ENCODE measurements around the gene GHDC.
"Not testable (repeated sequence)": the region's sequence is repeated elsewhere in the genome, so short reads cannot be mapped to it uniquely, and the experiment has no call there.

Gene GHDC

DNA sequence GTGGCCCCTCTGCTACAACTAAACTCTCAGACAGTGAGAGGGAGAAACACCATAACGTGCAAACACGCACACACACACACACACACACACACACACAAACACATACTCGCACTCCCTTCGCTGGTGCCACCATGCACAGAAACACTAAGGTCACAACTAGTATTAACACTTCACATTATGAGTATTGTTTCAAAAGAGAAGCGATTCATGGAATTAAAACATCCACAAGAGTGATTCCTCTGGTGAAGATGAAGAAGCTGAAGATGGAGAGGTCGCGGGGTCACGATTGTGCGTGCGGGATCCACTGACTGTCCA is 7.1 kb upstream of the GHDC start:
- no peak for DNase-seq

DNA sequence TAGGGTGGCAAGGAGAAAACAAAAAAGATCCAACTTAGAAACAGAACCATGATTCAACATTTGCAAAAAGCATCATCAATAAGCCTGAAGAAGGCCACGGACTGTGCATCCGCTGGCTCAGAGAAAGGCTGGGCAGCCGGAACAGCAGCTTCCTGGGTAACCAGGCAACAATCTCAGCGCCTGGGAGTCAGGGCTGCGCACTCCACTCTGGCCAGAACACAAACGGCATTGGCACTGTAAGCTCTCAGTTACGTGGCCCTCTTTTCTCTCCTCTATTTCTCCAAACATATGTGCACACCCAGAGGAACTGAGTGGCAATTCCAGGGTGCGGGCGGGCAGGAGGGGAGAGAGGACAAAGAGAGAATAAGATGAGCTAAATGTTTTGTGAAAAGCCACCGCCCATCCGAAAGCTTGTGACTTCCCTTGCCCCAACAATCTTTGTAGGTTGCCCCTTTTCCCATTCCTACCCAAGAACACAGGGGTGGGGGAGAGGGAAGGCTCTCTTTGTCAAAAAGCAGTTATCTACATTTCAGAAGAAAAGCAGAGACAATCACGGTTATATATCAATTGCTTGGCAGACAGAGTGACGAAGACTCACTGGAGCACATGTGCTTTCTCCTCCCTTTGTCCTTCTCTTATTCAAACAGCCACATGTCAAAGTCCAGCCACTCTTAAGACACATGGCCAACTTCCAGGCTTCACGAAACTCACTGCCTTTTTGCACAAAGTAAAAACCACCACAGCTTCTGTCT is 6.6 kb upstream of the GHDC start:
- no peak for DNase-seq

DNA sequence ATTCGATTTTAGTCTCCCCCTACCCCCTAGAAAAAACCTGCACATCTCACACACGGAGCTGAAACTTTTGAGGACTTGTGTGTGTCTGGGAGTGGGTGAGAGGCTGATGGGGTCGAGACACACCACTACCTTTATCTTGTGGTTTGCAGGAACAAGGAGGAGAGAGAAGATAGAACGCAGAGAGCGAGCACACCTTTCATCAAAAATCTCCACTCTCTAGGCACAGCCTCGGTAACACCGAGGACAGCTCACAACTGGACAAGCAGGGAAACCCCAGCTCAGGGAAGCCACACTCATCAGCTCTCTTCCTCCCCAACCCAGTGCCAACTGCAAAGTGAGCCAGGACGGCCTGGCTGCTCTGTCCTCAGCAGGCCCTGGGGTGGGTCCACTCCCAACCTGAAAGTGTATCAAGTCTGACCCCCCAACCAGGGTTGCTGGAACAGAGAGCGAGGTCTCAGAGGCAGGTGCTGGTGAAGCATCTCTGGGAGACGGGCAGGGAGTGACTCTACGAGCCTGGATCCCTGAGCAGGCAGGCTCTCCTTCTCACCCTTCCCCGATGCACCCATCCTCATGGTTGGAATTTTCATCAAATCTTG is 5.2 kb upstream of the GHDC start:
- DNase-seq = no peak

DNA sequence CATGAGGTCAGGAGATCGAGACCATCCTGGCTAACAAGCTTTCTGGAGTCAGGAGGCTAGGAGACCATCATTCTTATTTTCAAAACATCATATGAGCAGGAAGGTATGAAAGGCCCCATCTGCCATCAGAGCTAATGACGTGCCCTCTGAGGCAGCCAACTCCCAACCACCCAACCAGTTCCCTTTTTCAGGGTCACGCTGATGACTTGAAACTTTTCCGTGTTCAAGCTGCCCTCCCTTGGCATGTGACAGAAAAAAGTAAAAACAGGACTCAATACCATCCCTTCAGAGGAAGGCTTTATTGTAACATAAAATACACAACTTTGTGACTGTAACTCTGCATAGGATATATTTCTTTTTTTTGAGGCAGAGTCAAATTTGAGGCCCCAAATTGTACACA is 4.6 kb upstream of the GHDC start:
- no peak for DNase-seq

DNA sequence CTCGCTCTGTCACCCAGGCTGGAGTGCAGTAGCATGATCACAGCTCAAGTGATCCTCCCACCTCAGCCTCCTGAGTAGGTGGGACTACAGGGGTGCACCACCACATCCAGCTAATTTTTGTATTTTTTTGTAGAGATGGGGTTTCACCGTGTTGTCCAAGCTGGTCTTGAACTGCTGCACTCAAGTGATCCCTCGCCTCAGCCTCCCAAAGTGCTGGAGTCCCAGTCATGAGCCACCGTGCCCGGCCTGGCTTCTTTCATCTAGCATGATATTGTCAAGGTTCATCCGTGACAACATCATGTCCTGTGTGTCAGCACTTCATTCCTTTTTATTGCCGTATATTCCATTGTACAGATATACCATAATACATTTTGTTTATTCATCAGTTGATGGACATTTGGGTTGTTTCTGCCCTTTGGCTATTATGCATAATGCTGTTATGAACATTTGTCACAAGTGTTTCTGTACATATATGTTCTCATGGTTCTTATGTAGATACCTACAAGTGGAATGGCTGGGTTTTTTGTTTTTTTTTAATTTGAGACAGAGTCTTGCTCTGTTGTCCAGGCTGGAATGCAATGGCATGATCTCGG is 3.4 kb upstream of the GHDC start:
- no peak for DNase-seq

DNA sequence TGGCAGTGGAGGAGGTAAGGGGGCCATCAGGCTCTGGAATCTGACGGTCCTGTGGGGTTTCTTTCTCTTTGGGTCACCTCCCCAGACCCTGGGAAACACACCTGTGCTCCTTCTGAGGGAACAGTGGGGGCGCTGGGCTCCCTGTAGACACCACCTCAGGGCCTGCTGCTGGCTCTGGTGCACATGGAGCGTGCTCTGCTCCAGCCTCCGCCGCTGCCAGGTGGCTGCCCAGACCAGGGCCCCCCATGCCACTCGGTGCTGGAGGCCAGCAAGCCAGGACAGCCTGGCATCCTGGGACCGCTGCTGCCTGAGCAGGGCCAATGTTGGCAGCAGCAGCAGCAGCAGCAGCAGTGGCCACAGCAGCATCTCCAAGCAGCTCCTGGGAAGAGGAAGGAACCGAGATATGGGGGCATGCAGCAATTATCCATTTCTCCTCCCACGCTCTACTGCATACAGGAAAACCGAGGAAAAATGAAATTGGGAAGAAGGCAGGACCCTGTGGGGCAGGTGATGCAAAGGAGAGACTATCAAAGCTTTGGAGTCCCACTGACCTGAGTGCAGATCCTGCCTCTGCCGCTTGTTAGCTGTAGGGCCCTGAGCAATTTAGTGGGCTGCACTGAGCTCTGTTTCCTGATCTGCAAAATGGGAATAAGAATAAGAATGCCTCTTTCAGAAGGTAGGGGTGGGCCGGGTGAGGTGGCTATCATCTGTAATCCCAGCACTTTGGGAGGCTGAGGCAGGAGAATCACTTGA is 902 bp downstream of the GHDC start:
- DNase-seq = no peak

DNA sequence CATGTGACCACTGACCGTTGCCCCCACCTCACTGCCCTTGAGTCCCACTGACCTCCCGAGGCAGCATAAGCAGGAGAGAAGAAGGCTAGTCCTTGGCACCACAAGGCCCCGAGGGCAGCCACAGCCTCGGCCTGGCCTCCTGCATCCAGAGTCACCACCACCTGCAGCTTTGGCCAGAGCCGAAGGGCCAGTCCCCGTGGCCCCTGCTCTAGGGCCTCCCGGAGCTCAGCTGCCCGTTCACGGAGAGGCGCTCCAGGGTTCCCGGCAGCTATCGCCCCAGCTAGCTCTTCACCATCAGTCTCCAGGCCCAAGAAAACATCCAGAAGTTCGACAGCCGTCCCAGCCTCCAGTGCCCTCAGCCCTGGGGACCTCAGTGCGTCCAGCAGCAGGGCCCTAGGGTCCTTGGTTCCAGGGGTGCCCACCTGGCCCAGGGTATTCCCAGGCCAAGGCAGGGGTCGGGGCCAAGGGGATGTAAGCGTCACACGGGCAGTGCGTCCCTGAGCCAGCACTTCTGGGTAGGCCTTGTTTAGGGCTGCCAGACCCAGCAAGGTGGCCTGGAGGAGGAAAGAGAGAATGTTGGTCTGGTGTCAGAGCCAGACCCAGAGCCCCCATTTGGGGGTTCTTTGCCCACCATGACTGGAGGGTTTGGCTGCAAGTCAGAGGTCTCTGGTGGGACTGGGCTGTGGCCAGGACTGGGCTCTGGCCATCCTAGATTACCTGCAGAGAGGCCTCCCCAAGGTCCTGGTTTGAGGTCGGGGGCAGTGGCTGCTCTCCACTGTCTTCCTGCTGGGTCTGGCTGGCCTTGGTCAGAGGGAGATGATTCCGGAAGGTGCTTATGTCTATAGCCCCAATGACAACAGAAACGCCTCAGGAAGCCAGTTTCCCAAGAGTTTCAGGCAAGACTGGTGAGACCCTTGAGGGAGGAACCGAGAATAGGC is 1.8 kb downstream of the GHDC start:
- no peak for DNase-seq

DNA sequence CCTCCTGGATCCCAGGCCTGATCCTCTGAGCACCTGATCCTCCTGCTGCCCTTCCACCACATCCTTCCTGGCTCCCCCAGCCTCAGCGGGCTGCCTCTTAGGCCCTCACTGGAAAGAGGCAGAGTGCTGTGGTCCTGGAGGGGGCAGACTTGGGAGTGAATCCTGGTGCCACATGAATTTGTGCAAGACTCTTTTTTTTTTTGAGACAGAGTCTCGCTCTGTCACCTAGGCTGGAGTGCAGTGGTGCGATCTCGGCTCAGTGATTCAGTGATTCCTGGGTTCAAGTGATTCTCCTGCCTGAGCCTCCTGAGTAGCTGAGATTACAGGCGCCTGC is 3.1 kb downstream of the GHDC start:
- no peak for DNase-seq

DNA sequence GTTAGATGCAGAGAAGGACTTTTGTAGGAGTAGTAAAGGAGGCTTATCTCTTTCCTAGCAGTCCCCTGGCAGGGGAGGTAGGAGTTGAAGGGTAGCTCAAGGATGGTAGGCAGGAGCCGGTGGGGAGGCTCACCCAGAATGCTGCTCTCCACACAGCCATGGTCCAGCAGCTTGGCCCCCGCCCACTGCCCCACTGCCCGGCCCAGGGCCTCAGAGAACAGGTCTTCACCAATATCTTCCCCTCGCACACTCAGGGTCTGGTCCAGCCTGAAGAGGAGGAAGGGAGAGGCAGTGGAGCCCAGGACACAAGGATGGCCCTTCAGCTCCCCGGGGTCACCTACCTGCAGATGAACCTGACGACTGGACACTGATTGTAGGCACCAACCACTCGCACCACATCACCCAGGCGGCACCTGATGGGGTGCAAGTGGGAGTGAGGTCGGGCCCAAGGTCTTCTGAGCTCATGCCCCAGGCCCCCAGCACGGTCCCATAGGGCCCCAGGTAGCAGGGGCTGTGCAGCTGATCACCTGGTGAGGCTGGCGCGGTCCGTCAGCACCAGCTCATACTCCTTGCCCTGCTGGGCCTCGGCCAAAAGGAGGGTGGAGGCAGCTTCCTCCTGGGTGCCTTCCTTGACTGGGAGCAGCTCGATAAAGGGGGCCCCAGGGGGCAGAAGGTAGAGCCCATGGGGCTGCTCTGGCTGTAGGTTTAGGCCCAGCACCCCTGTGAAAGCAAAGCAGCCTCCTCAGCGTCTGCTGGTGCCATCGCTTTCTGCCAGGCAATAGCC is 3.6 kb downstream of the GHDC start:
- no peak for DNase-seq

DNA sequence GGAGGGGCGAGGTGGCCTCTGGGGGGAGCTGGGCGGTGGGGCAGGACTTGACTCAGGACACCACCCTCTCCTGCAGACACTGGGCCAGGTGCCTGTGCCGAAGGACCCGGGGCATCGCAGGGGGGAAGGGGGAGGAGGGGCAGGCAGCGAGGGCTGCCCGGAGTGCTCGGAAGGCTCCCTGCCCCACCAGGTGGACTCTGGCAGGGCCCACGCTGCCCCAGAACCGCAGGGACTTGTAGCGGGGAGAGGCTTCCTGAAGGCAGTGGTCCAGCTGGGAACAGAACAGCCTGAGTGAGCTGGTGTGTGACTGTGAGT is 4.7 kb downstream of the GHDC start:
- DNase-seq = no peak

DNA sequence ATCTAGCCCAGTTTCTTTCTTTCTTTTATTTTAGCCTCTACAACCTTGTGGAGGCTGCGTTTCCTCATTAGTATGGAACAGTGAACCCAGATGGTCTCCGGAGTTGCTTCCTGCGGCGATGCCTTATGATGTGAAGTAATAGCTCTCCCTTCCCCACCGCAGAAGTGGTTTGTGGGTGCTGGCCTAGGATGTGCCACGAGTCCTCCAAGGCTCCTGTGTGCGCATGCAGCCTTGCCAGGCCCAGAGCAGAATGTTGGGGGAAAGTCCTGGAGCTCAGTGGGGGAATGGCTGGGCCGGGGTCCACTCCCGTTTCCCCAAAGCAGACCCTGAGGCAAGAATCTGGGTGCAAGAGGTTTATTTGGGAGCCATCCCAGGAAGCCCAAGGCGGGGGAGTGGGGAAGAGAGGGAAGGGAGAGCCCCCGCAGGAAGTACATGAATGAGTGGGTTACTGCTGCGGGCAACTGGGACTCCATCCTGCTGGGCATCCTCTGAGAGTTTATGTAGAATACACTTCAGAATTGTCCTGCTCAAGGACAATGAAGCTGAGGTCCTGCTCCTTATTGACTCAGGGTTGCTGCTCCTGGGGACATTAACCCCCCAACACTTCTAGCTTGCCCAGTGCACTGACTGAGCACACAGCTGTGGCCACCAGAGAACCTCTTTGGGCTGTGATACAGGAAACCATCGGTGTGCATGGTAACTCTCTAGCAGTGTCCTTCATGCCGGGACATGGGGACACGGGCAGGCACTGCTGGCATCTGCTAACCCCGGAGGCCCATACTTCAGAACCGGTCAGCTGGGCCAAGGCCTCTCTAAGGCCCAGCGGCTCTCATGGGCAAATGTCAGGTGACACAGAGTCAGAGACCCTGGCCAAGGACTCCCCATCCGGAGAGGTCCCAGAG is 5.3 kb downstream of the GHDC start:
- DNase-seq = no peak

DNA sequence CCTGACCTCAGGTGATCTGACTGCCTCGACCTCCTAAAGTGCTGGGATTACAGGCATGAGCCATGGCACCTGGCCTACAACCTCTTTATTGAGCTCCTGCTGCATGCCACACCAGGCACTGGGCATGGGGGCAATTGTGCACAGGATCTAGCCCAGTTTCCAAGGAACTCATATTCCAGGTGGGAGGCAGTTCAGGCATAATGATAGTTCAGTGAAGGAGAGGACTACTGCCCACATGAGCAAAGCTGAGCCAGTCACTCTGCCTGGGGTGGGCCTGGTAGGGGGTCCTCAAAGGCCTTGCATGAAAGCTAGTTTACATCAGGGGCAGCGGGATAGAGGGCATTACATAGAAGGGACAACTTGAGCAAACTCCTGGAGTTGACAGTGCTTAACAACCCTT is 6.5 kb downstream of the GHDC start:
- no peak for DNase-seq

DNA sequence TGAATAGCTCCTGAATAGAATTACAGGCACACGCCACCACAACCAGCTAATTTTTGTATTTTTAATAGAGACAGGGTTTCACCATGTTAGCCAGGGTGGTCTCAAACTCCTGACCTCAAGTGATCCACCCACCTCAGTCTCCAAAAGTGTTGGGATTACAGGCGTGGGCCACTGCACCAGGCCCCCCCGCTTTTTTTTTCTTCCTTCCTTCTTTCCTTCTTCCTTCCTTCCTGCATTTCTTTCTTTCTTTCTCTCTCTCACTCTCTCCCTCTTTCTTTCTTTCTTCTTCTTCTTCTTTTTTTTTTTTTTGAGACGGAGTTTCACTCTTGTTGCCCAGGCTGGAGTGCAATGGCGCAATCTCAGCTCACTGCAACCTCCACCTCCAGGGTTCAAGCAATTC is 8.1 kb downstream of the GHDC start:
- DNase-seq = not testable (repeated sequence)

DNA sequence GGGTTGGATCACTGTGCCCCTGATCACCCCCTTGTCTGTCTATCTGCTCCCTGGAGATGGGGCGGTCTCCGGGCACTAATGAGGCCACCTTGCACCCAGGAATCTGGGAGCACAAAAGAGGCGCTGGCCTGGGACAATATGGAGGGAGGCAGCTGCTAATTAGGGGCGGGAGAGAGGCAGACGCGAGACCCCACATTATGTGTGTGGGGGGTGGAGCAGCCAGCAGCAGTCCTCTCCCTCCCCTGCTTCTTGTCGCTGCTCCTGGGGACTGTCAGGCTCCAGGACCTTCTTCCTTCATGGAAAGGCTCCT is 8.7 kb downstream of the GHDC start:
- no peak for DNase-seq

DNA sequence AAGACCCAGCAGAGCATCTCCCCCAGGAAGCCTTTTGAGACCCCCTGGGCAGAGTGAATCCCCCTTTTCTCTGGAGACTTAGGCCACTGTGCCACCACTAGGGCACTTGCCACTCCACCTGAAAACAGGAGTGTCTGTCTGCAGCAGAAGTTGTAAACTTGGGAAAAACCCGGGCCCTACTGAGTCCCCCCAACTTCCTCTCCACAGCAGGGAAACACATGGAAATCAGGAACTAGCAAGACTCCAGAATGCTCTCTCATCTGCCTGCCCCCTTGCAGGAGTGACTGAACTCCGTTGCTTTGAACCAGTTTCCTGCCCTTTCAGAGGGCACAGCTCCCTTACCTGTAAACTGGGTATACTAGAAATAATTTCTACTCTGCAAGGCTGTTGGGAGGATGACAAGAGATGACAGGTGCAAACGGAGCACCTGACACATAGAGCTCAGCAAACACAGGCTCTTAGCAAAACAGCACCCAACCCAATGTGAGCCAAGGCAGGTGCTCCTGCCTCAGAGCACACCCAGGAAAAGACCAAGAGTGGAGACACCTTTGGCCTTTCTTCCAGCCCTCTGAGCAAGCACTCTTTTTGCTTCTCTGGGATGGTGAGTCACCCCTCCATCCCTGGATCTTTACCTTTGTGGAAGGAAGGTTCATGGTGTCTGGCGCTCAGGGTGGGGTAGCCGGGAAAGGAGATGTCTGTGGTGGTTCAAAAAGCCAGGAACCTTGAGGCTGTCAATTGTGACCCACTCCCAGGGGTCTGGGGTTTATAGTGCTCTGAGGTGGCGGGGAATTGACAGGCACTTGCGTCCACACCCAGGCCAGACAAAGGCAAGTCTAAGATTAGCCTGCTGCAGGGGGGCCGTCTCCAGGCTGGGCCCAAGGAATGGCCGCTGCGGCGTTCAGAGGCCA is 9.3 kb downstream of the GHDC start, which contains the start of gene HCRT:
TSS of gene HCRT (minus strand) at position 740 of the 908 bp plus-strand sequence. CDS start at position 653, 87 bp downstream.
- DNase-seq = no peak

DNA sequence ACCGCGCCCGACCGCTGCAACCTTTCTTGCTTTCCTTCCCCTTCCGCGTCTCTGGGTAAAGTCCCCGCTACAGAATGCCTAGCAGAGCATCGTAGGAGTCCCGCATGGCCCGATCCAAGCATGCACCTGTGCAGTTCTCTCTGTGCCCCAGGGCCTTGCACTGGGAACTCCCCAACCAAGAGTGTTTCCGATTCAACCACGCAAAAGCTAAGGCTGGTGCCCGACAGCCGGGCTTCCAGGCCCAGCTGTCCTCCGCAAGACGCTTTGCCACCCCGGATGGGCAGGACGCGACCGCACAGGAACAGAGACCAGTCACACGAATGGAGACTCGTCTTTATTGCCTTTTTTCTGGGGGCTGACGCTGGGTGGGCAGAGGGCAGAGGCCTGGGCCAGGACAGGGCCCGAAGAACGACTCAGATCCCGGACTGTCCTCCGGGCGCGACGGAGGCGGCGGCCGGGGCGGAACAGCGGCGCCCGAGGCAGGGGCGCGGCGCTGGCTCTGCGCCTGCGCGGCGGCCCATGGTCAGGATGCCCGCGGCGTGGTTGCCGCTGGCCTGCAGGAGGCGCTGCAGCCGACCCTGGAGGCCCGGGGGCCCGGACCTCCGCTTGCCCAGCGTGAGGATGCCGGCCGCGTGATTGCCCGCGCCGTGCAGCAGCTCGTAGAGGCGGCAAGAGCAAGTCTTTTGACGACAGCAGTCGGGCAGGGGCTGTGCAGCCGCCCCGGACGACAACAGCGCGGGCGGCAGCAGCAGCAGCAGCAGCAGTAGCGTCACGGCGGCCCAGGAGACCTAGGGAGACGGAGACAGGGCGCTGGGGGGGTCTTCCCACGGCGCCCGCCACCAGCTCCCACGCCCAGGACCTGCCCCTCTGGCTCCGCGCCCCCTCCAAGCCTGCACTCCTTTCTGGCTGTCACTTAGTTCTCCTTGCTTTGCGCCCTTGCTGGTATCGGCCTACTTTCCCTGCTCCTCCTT is 10.3 kb downstream of the GHDC start:
- peak; percentile 80 for DNase-seq

DNA sequence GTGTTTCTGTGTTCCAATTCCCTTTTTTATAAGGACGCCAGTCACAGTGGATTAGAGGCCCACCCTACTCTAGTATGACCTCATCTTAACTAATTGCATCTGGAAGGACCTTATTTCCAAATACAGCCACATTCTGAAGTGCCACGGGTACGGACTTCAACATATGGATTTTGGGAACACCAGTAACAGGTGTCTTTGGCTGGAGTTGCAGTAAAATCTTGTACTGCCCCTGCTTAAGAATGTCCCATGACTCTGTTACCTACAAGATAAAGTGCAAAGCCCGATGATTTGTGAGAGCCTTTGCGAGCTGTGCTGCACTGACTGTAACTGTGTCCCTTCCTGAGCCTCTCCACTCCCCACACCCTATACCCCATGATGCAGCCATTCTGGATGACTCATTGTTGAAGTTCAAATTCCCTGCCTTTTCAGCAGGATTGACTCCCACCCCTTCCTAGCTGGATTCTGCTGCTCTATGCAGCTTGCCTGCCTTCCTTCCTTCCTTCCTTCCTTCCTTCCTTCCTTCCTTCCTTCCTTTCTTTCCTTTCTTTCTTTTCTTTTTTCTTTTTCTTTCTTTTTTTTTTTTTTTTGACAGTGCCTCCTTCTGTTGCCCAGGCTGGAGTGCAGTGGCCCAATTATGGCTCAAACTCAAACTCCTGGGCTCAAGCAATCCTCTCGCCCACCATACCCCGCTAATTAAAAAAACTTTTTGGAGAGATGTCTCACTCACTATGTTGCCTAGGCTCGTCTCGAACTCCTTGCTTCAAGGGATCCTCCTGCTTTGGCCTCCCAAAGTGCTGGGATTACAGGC is 11.2 kb downstream of the GHDC start:
- no peak for DNase-seq

DNA sequence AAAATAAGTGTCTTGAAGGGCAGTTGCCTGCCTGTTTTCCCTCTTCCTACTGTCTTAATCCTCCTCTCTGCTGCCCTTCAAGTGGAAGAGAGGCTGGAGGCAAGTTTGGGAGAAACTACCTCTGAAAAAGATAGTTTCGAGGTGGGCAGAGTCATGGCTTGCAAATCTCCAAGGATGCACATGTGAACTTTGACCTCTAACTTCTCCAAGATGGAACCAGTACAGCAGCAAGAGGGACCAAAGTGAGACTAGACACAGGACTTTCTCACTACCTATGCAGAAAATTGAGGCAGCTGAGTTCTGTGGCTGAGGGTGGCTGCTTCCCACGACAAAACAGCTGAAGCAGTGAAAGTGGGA is 12.5 kb downstream of the GHDC start:
- no peak for DNase-seq

All from stimulated activated CD4-positive, alpha-beta T cell treated with anti-CD3 and anti-CD28 coated beads, Interleukin-1b, Interleukin-23, amount 100 ng/mL, for 48 hours (primary cell).